Activated T-helper 17 cell treated with anti-CD3 and anti-CD28 coated beads, Interleukin-2, amount 50 U/mL, for 72 hours (primary cell): Measurements from ENCODE around the gene ZNF888. TPM values are rescaled to one million over a fixed set of nuclear protein-coding genes. Genes with fewer than 3 reads are reported as not detected.
"Not testable (repeated sequence)": the region's sequence is repeated elsewhere in the genome, so short reads cannot be mapped to it uniquely, and the experiment has no call there.

Source experiments
- ATAC-seq: fragments of 150-1000 bp; cut with Tn5 transposase; replicated peaks from 2 replicates; pipeline ENCODE4 v1.10.0; 2021; ENCODE audit warnings: mild to moderate bottlenecking, moderate library complexity
- H3K27ac Mint-ChIP-seq: one replicate; pipeline ENCODE4 v1.8.0; 2022; ENCODE audit warnings: mixed read lengths
- H3K27me3 Mint-ChIP-seq: one replicate; pipeline ENCODE4 v1.8.0; 2022; ENCODE audit warnings: mixed read lengths
- H3K36me3 Mint-ChIP-seq: one replicate; pipeline ENCODE4 v1.8.0; 2022; ENCODE audit warnings: low read depth, mild to moderate bottlenecking, mixed read lengths
- H3K4me1 Mint-ChIP-seq: one replicate; pipeline ENCODE4 v1.8.0; 2022; ENCODE audit warnings: mixed read lengths
- H3K4me3 Mint-ChIP-seq: one replicate; pipeline ENCODE4 v1.8.0; 2022; ENCODE audit warnings: mild to moderate bottlenecking, mixed read lengths
- H3K9me3 Mint-ChIP-seq: one replicate; pipeline ENCODE4 v1.8.0; 2022; ENCODE audit warnings: mixed read lengths
- total RNA-seq, 2 donors: library from RNA; stranded (reverse); gene quantifications; one replicate each; pipeline ENCODE4 v1.2.3, GENCODE V29; 2022

The ZNF888 gene
- total RNA-seq, 2 donors from 2014 or later = 3.3 to 8.0 TPM

GRCh38 chr19:52871466-52871865 is 51.8 kb downstream of the ZNF888 start:
- Mint-ChIP-seq H3K27me3 (no peaks in the 10 kb centered on the region), H3K9me3 (peaks cover 11% of the 10 kb centered on the region), H3K36me3 (no peaks in the 10 kb centered on the region), H3K4me1 (no peaks in the 10 kb centered on the region), H3K27ac (no peak overlapping the region), H3K4me3 (no peak overlapping the region)
- no peak for ATAC-seq

- not testable (repeated sequence) for H3K27ac Mint-ChIP-seq
Measured at GRCh38 chr19:52868031-52868430, 55.2 kb downstream of the ZNF888 start.

DNA sequence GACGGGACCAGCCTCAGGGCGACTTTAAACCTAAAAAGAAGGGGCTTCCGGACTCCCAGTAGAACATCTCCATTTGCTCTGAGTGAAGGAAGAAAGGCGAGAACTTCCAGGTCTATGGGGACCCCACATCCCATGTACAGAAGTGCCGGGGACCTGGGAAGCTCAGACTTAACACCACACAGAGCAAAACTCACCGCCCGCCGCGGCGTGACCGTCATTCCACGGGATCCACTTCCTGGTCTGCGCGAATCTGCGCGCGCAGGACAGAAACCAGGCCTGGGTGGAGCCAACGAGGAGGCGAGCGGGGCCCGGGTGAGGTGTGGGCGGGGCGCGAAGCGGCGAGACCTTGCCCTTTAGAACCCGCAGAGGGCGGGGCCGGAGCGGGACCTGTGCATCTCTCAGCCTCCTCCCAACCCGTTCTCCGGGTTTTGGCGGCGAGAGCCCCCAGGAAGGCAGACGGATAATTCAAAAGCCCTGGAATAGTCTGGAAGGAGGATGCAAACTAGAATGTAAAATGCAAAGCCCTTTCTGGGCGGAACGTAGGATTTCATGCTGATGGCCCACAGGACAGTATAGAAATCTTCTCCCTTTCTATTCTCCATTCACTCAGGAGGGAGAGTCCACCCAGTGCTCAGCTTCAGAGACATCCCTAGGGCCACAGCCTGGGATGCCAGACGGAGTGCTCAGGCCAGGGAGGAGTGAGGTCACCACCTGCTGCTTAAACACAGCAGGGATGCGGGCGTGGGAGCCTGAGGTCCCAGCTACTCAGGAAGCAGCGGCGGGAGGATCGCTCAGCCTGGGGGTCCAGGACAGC is 65.6 kb downstream of the ZNF888 start, which contains the start of gene ZNF468:
TSS of gene ZNF468 (minus strand) at position 242 of the 814 bp plus-strand sequence. CDS start 3,347 bp downstream, outside the sequence.
- ATAC-seq = peak; percentile 100
- not testable (repeated sequence) for H3K9me3 Mint-ChIP-seq, H3K27me3 Mint-ChIP-seq
- peak within 1 kb of the TSS; percentile 84 for H3K27ac Mint-ChIP-seq
- peak within 1 kb of the TSS; percentile 87 for H3K4me3 Mint-ChIP-seq
- H3K4me1 Mint-ChIP-seq = peaks cover 11% of the 10 kb centered on the region
- peaks cover 40% of the 10 kb centered on the region for H3K36me3 Mint-ChIP-seq

More at GRCh38 chr19:52868031-52868430, 55.2 kb downstream of the ZNF888 start:
- H3K27me3 Mint-ChIP-seq, H3K36me3 Mint-ChIP-seq, H3K4me1 Mint-ChIP-seq, H3K4me3 Mint-ChIP-seq, H3K9me3 Mint-ChIP-seq, ATAC-seq: not testable (repeated sequence)

DNA sequence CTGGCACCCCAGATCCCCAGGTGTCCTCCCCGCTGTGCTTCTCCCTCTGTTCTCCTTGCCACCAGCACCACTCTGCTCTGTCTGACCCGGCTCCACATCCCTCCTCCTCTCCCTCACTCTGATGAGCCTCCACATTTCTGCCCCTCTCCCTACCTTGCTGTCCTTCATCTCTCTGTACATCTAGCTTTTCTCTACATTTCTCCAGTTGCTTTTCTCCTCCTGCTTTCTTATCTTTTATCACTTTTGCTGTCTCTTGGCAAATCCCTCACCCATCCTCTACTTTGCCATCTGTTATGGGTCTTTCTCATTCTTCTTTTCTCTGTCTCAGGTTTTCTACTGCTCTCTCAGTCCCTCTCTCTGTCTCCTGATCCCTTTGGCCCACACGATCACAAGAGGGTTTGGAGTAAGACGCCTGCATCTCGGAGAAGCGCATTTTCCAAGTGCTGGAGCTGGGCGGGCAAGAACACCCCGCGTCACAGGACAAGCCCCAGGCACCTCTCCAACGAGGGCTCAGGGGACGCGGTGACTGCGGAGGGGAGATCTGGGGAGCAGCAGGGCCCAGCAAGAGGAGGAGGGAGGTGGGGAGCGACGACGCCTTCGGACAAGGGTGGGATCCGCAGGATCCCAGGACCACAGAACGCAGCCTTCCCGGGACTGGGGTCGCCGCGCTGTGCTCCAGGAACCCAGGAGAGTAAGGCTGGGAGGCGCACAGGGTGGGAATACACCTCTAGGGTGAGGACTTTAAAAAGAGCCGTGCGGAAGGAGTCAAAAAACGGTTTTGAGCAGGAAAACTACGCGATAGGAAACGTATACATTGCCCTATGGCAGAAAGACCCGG is 66.5 kb downstream of the ZNF888 start:
- Mint-ChIP-seq H3K36me3 (peaks cover 48% of the 10 kb centered on the region), H3K4me1 (peaks cover 11% of the 10 kb centered on the region), H3K4me3 (peak overlapping the region; percentile 87), H3K27ac (peak overlapping the region; percentile 84)
- H3K9me3 Mint-ChIP-seq, H3K27me3 Mint-ChIP-seq: not testable (repeated sequence)
- ATAC-seq = peak; percentile 30

Other genes with a start within 250 kb of the ZNF888 start
- 10 to 100 TPM; 19.9 to 41.8 TPM for gene ZNF611, start 188.4 kb downstream of the ZNF888 start, total RNA-seq
- 10 to 100 TPM in 1 of 2 donors, 1 to 10 TPM in 1; 8.0 to 15.1 TPM for gene ZNF600, start 136.6 kb downstream of the ZNF888 start, total RNA-seq
- 10 to 100 TPM; 14.3 to 18.8 TPM for gene ZNF28, start 101.8 kb downstream of the ZNF888 start, total RNA-seq
- 10 to 100 TPM in 1 of 2 donors, 1 to 10 TPM in 1; 8.9 to 14.2 TPM for gene ZNF468, start 65.8 kb downstream of the ZNF888 start, total RNA-seq
- 1 to 10 TPM; 3.3 to 9.4 TPM for gene ZNF320, start 25.8 kb downstream of the ZNF888 start, total RNA-seq
- gene ZNF816, start 39.5 kb upstream of the ZNF888 start, total RNA-seq = 1 to 10 TPM; 5.7 to 7.1 TPM
- gene ERVV-1, start 90.5 kb upstream of the ZNF888 start, total RNA-seq = under 1 TPM in 1 of 2 donors, not detected in 1; 0.64 TPM
- gene ERVV-2, start 121.3 kb upstream of the ZNF888 start, total RNA-seq = not detected
- 100 to 1,000 TPM in 1 of 2 donors, 10 to 100 TPM in 1; 24.0 to 102 TPM for gene ZNF160, start 180.0 kb upstream of the ZNF888 start, total RNA-seq
- gene ZNF415, start 209.5 kb upstream of the ZNF888 start, total RNA-seq = 1 to 10 TPM in 1 of 2 donors, under 1 TPM in 1; 0.50 to 3.3 TPM
- 1 to 10 TPM; 3.2 to 5.3 TPM for gene ZNF347, start 235.6 kb upstream of the ZNF888 start, total RNA-seq